Endodermal cell (in vitro differentiated cells): Measurements from ENCODE around the gene ANKRD44. TPM values are rescaled to one million over a fixed set of nuclear protein-coding genes. Genes with fewer than 3 reads are reported as not detected.

Source experiments
- DNase-seq: peaks from one replicate; pipeline ENCODE4 v3.0.0-alpha.2; 2017
- H3K27ac ChIP-seq: 2 replicates; pipeline ENCODE4 v1.5.1; 2013; ENCODE audit warnings: mild to moderate bottlenecking, low read depth, low read length, moderate library complexity
- H3K27me3 ChIP-seq: 2 replicates; pipeline ENCODE4 v1.6.1; 2013; ENCODE audit warnings: mild to moderate bottlenecking, low read length, moderate library complexity; ENCODE audit not compliant: insufficient read depth, control insufficient read depth, poor library complexity, severe bottlenecking
- H3K36me3 ChIP-seq: 2 replicates; pipeline ENCODE4 v1.7.0; 2013; ENCODE audit warnings: mild to moderate bottlenecking, low read length, moderate library complexity; ENCODE audit not compliant: control insufficient read depth, insufficient read depth
- H3K4me1 ChIP-seq: one replicate; pipeline ENCODE4 v1.7.0; 2013; ENCODE audit warnings: low read length; ENCODE audit not compliant: control insufficient read depth, insufficient read depth
- H3K4me3 ChIP-seq: 2 replicates; pipeline ENCODE4 v1.5.1; 2013; ENCODE audit warnings: mild to moderate bottlenecking, low read length, moderate library complexity
- H3K9ac ChIP-seq: 2 replicates; pipeline ENCODE4 v1.6.1; 2013; ENCODE audit warnings: mild to moderate bottlenecking, low read length, moderate library complexity; ENCODE audit not compliant: poor library complexity, severe bottlenecking; ENCODE audit errors: extremely low read depth
- H3K9me3 ChIP-seq: 2 replicates; pipeline ENCODE4 v1.6.1; 2013; ENCODE audit warnings: mild to moderate bottlenecking, low read length, moderate library complexity; ENCODE audit not compliant: control insufficient read depth
- H3K27ac Mint-ChIP-seq: 2 replicates; pipeline ENCODE4 v1.8.0; 2020; ENCODE audit warnings: mixed read lengths
- H3K27me3 Mint-ChIP-seq: 2 replicates; pipeline ENCODE4 v1.8.0; 2021; ENCODE audit warnings: mild to moderate bottlenecking, mixed read lengths; ENCODE audit not compliant: insufficient read depth
- H3K36me3 Mint-ChIP-seq: 2 replicates; pipeline ENCODE4 v1.8.0; 2020; ENCODE audit warnings: low read depth, mixed read lengths
- H3K4me1 Mint-ChIP-seq: 2 replicates; pipeline ENCODE4 v1.8.0; 2020; ENCODE audit warnings: mixed read lengths
- H3K4me3 Mint-ChIP-seq: 2 replicates; pipeline ENCODE4 v1.8.0; 2020; ENCODE audit warnings: mild to moderate bottlenecking, moderate library complexity, mixed read lengths
- H3K9me3 Mint-ChIP-seq: 2 replicates; pipeline ENCODE4 v1.8.0; 2020; ENCODE audit warnings: mild to moderate bottlenecking, mixed read lengths
- CTCF ChIP-seq: fragments of 200-600 bp; sonication (generic); conservative IDR thresholded peaks from 2 replicates; pipeline ENCODE4 v1.5.0; 2021; ENCODE audit warnings: antibody characterized with exemption, mild to moderate bottlenecking
- WGBS, 2 experiments: methylation state at CpG; one replicate each; pipeline versions ENCODE4 v1.1.5 to v1.1.7; 2013; ENCODE audit warnings: missing lambda C conversion rate in 2 of 2, mixed read lengths in 1 of 2; ENCODE audit not compliant: insufficient coverage in 1 of 2, insufficient read length in 1 of 2; 5-methylcytosine and 5-hydroxymethylcytosine counted together
- total RNA-seq, 2 donors: library from RNA; stranded (reverse); fragmentation: NEBNext Ultra II Directional in 1 of 2; extraction: Animal tissue kit (Norgen Biotek cat#: 25700) in 1 of 2; gene quantifications; 2 replicates in 1 of 2; 3 replicates in 1 of 2; pipeline ENCODE4 v1.2.1, GENCODE V29; 2021

Gene ANKRD44
- total RNA-seq, 2 donors from 2014 or later: 6.2 to 10.6 TPM

GRCh38 chr2:197115325-197115724 lies 195.3 kb downstream of the ANKRD44 start:
- DNase-seq: no peak
- no peaks in the 10 kb centered on the region for H3K36me3 Mint-ChIP-seq

GRCh38 chr2:197113275-197113711 lies 197.3 kb downstream of the ANKRD44 start:
- Histone ChIP-seq H3K4me1 (no peaks in the 10 kb centered on the region), H3K9me3 (no peaks in the 10 kb centered on the region), H3K9ac (no peak overlapping the region), H3K4me3 (no peak overlapping the region), H3K27me3 (no peaks in the 10 kb centered on the region), H3K36me3 (no peaks in the 10 kb centered on the region), H3K27ac (no peak overlapping the region)
- no peak for DNase-seq
- WGBS, 2 experiments: 54% methylated on average over 1 of the region's 1 CpG; no CpG with 5 or more reads in 1 of the 2 experiments
- no peaks in the 10 kb centered on the region for H3K4me1 Mint-ChIP-seq
- no peak overlapping the region for H3K4me3 Mint-ChIP-seq
- TF ChIP-seq CTCF: peak; percentile 86
- H3K27me3 Mint-ChIP-seq: no peaks in the 10 kb centered on the region
- no peak overlapping the region for H3K27ac Mint-ChIP-seq
- H3K9me3 Mint-ChIP-seq: no peaks in the 10 kb centered on the region
- no peaks in the 10 kb centered on the region for H3K36me3 Mint-ChIP-seq

More at GRCh38 chr2:197115325-197115724, 195.3 kb downstream of the ANKRD44 start:
- Mint-ChIP-seq H3K27me3 (no peaks in the 10 kb centered on the region), H3K4me3 (no peak overlapping the region), H3K27ac (no peak overlapping the region), H3K9me3 (no peaks in the 10 kb centered on the region), H3K4me1 (no peaks in the 10 kb centered on the region)
- no peak overlapping the region for H3K9ac ChIP-seq
- no peak overlapping the region for H3K27ac ChIP-seq
- H3K36me3 ChIP-seq: no peaks in the 10 kb centered on the region
- no peaks in the 10 kb centered on the region for H3K9me3 ChIP-seq
- no peak for TF ChIP-seq CTCF
- H3K4me3 ChIP-seq: no peak overlapping the region
- H3K4me1 ChIP-seq: no peaks in the 10 kb centered on the region
- H3K27me3 ChIP-seq: no peaks in the 10 kb centered on the region

DNA sequence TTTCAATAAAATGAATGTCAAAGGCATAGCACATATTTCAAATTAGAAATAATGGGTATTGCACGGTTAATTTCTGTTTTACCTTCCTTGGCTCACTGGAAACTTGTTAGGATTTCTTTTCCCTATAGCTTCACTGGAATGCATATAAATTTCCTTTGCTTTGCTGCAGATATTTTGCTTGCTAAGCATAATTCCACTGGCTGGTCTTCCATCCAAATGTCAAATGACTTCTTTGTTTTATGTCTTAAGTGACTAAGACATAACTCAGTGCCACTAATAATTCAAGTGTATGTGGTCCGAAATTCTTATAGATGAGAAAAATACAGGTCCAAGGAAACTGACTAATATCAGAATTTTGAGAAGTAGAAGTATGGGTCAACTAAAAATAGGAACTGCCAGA lies 201.3 kb downstream of the ANKRD44 start:
- DNase-seq: no peak
- no peak overlapping the region for H3K4me3 Mint-ChIP-seq
- Histone ChIP-seq H3K4me1 (peaks cover 4% of the 10 kb centered on the region), H3K9me3 (no peaks in the 10 kb centered on the region), H3K9ac (no peak overlapping the region), H3K36me3 (no peaks in the 10 kb centered on the region), H3K27ac (no peak overlapping the region), H3K4me3 (no peak overlapping the region), H3K27me3 (no peaks in the 10 kb centered on the region)
- peaks cover 5% of the 10 kb centered on the region for H3K4me1 Mint-ChIP-seq
- TF ChIP-seq CTCF: no peak
- H3K27ac Mint-ChIP-seq: no peak overlapping the region
- H3K27me3 Mint-ChIP-seq: no peaks in the 10 kb centered on the region
- H3K36me3 Mint-ChIP-seq: no peaks in the 10 kb centered on the region
- H3K9me3 Mint-ChIP-seq: no peaks in the 10 kb centered on the region
- 79 to 100% methylated on average over 2 of the region's 2 CpGs for WGBS, 2 experiments
